ENCODE results near the gene CYTH4.

CYTH4 gene

DNA sequence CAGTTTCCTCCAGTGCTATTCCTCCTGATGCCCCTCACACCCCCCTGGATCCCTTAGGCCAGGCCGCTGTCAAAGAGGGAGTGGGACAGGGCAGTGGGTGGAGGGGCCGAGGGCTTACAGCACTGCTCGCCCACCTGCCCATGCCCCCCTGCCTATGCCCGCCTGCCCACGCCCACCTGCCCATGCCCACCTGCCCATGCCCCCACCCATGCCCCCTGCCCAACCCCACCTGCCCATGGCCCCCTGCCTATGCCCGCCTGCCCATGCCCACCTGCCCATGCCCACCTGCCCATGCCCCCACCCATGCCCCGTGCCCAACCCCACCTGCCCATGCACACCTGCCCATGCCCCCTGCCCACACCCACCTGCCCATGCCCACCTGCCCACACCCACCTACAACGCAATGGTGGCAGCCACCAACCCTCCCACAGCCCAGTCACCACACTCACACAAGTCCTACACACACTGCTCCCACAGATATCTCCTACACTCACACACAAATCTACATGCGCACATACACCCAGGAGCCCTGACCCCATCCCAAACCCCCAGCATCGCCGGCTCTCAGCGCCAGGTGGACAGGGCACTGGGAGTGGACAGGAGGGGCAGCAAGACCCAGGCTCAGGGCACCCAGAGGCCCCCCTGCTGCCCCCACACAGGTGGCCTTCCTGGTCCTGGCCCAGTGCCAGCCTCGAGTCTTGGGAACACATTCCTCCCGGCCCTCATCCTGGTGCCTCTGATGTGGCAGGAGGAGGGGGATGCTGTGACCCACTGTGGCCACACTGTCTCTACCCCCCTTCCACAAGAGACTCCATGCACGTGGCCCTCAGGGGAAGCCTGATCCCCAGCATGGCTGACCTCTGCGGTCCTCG is 61.8 kb downstream of the CYTH4 start:
- no peak for DNase-seq (ENCODE audit: low read depth in 1 of 2, low spot score in 1 of 2)

DNA sequence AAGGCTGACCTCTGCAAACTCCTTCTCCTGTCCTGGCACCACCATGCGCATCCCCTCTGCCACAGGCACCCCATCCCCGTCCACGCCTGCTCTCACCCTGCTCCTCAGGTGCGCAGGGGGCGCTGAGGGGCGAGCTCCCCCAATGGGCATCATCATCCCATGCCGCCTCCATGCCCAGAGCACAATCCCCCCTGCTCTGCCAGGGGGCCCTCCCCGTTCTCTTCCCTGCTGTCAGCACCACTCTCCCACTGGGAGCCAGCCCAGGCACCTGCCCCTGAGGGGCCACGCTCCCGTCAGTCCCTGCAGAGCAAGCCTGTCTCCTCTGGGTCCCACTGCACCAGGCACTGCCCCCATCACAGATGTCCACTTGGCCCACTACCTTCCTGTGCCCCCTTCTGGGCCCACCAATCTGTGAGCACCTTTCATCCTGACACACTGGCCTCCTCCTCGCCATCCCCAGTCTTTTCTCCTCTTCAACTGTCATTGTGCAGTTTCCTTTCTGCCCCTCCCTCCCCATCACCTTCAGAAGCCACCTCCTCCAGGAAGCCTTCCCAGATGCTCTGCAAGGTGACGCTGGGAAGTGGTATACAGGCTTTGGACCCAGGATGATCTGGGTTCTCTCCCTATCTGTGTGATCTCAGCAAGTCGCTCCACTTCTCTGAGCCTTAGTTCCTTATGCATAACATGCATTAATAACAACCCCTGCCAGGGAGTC is 62.6 kb downstream of the CYTH4 start:
- no peak for DNase-seq (ENCODE audit: low read depth in 1 of 2, low spot score in 1 of 2)

- DNase-seq (ENCODE audit: low read depth in 1 of 2, low spot score in 1 of 2): no peak
Observed at GRCh38 chr22:37345863-37346504, 63.7 kb downstream of the CYTH4 start.

DNA sequence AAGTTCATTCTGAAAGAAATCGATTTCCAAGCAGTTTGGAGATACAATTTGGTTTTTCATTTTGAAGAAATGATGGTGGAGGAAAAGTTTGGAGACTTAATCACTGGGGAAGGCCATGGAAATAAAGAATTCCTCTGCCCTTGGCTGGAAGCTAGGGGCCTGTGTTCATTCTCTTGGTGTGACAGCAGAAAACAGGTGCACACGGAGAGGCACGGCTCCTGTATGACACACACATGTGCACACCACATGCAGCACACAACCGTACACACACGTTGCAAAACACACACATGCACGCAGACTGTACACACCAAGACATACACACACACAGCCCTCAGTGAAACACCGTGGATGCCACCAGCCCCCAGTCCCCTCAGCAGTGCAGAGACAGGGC is 64.2 kb downstream of the CYTH4 start:
- no peak for DNase-seq (ENCODE audit: low read depth in 1 of 2, low spot score in 1 of 2)

GRCh38 chr22:37349043-37349814 is 66.9 kb downstream of the CYTH4 start:
- DNase-seq (ENCODE audit: low read depth in 1 of 2, low spot score in 1 of 2): no peak

DNA sequence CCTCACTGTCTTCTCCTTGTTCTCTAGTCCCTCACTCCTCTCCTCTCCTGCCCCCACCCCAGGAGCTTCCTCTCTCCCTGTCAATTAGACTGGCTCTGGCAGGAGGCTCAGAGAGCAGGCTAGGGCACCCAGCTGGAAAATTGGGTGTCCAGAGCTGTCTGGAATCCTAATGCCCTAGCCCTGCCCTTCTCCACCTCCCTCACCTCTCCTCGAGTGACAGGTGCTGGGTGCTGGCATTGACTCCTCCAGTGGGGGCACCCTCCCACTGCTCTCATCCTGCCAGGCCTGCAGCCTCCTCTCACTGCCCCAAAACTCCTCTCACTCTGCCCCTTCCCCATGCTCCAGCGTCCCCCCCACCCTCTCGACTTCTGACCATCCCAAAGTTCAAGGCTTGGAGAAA is 68.9 kb downstream of the CYTH4 start:
- no peak for DNase-seq (ENCODE audit: low read depth in 1 of 2, low spot score in 1 of 2)

GRCh38 chr22:37352481-37352880 is 70.2 kb downstream of the CYTH4 start:
- DNase-seq (ENCODE audit: low read depth in 1 of 2, low spot score in 1 of 2): no peak

- DNase-seq (ENCODE audit: low read depth in 1 of 2, low spot score in 1 of 2): no peak
Observed at GRCh38 chr22:37353839-37354238, 71.5 kb downstream of the CYTH4 start.

DNA sequence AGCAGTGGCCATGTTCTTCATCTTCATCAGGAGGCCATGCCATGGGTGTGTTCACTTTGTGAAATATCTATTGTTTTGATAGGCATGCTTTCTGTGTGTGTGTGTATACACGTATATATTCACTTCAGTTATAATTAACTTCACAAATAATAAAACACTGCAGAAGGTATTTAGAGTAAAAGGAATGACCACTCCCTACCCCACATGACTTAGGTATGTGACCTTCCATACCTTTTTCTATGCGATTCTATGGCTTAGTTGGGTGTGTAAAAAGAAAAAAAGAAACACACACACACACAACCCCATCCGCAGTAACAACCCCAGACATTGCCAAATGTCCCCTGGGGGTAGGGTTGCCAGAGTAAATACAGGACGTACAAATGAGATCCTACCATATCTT is 72.0 kb downstream of the CYTH4 start:
- no peak for DNase-seq (ENCODE audit: low read depth in 1 of 2, low spot score in 1 of 2)

DNA sequence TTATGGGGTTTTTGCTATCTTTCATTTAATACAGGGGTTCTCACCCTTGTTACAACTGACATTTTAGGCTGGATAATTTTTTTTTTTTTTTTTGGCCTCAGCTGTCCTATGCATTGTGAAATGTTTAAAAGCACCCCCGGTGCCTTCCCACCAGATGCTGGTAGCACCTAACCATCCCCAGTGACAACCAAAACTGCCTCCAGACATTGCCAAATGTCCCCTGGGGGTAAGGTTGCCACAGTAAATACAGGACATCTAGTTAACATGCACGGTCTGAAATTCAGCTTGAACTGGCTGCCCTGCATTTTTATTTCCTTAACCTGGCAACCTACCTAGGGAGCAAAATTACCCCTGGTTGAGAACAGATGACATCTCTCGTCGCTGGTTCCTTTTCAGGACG is 72.4 kb downstream of the CYTH4 start:
- DNase-seq (ENCODE audit: low read depth in 1 of 2, low spot score in 1 of 2): no peak

DNA sequence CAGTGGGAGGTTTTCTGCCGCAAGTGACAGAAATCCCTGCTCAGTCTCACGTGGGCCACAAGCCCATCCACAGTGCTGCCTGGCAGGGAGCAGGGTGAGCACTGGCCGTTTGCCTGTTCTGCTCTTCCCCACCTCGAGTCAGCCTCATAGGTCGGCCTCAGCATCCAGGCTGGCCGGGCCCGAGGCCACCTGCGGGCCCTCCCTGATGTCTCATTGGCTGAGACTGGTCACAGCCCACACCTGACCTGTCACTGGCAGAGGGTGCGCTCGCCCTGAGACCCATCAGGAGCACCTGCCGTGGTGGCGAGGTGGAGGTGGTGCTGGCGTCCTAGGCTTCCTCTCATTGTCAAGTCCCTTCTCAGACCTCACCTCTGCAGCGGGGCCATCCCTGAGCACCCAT is 72.9 kb downstream of the CYTH4 start:
- no peak for DNase-seq (ENCODE audit: low read depth in 1 of 2, low spot score in 1 of 2)

DNA sequence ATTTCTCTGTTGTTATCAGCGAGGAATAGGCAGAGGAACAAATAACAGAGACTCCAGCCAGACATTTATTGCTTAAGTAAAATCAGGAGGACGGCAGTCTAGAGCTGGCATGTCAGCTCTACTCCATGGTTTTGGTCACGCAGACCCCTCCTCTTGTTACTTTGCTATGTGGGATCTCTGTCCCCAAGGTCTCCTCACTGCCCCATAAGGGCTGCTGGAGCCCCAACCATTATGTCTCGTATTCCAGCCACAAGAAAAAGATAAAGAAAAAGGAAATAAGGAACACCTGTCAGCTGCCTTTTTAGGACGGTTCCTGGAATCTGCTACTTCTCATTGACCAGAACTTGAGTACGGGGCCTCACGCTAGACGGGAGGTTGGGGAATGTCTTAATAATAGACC is 74.6 kb downstream of the CYTH4 start:
- DNase-seq (ENCODE audit: low read depth in 1 of 2, low spot score in 1 of 2): no peak

GRCh38 chr22:37357446-37358075 is 75.3 kb downstream of the CYTH4 start:
- no peak for DNase-seq (ENCODE audit: low read depth in 1 of 2, low spot score in 1 of 2)

DNA sequence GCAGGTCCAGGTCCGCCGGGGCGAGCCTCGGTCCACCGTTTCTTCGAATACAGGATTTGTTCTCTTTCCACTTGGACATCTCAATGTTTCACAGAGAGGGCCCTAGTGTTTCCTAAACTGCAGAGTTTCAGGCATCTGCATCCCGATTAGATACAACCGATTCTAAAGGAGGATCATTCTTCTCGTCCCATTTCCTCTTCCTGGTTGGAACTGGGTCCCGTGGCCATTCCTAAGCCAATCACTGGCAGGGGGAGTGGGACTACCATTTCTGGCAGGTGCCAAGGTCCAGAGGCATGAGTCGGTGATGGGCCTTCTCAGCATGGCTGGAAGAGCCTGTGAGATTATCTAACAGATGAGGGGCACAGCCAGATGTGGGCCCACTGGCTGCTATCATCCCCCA is 76.1 kb downstream of the CYTH4 start:
- no peak for DNase-seq (ENCODE audit: low read depth in 1 of 2, low spot score in 1 of 2)

DNA sequence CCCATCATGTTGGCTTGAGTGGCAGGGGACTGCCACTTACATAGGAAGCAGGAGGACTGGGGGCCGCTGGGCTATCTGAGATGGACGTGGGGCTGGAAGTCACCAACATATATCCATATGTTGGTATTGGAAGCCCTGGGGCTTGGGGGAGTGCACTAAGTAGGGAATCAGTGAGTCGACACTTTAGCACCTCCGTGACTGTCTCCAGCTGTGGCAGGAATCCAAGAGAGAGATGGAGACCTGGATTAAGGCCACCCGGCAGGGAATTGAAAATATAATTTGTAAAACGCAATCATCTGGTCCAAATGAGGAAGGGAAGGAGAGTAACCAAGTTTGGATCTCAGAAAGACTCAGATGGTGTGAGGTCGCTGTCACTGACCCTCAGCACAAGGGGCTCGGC is 76.6 kb downstream of the CYTH4 start:
- DNase-seq (ENCODE audit: low read depth in 1 of 2, low spot score in 1 of 2): no peak

- no peak for DNase-seq (ENCODE audit: low read depth in 1 of 2, low spot score in 1 of 2)
Observed at GRCh38 chr22:37362621-37363020, 80.3 kb downstream of the CYTH4 start.

GRCh38 chr22:37363261-37363992 is 81.1 kb downstream of the CYTH4 start:
- DNase-seq (ENCODE audit: low read depth in 1 of 2, low spot score in 1 of 2): no peak

Measured in activated CD4-positive, alpha-beta T cell treated with anti-CD3 and anti-CD28 coated beads, Interleukin-2, amount 50 U/mL, for 24 hours (primary cell).